Vagina (tissue), 2 donors: ENCODE results near the gene MT1E. TPM values are rescaled to one million over a fixed set of nuclear protein-coding genes. Genes with fewer than 3 reads are reported as not detected.
A peak's percentile ranks its signal among the peaks of the same experiment; 100 is the strongest.

ENCODE experiments used
- DNase-seq, 2 donors: peaks; one replicate each; pipeline ENCODE4 v3.0.0-alpha.2; 2017; ENCODE audit errors: extremely low spot score in 2 of 2
- H3K27ac ChIP-seq: fragments of 200-600 bp; sonication (generic); one replicate; pipeline ENCODE4 v1.5.1; 2019
- H3K27me3 ChIP-seq: fragments of 200-600 bp; sonication (generic); one replicate; pipeline ENCODE4 v1.5.1; 2019
- H3K36me3 ChIP-seq, 2 donors: fragments of 200-600 bp; sonication (generic); one replicate each; pipeline ENCODE4 v1.5.1; 2017 to 2019
- H3K4me1 ChIP-seq: fragments of 200-600 bp; sonication (generic); one replicate; pipeline ENCODE4 v1.5.1; 2019
- H3K4me3 ChIP-seq, 2 donors: fragments of 200-600 bp; sonication (generic); 1 replicate in 1 of 2; 2 replicates in 1 of 2; pipeline ENCODE4 v1.5.1; 2016 to 2019
- H3K9me3 ChIP-seq: fragments of 200-600 bp; sonication (generic); one replicate; pipeline ENCODE4 v1.5.1; 2019
- POLR2A ChIP-seq, 2 donors: fragments of 450-650 bp; IDR thresholded peaks; one replicate each; pipeline ENCODE4 v1.6.1; 2017; ENCODE audit warnings: antibody characterized with exemption in 2 of 2, mild to moderate bottlenecking in 2 of 2, moderate library complexity in 2 of 2
- POLR2AphosphoS5 ChIP-seq, 2 donors: sonication (generic); formaldehyde crosslinking; IDR thresholded peaks; one replicate each; pipeline ENCODE4 v1.9.0; 2017; ENCODE audit warnings: antibody characterized with exemption in 2 of 2, mild to moderate bottlenecking in 2 of 2, low read depth in 1 of 2; ENCODE audit not compliant: insufficient read depth in 1 of 2
- intact Hi-C: fragments of 100-400 bp; cut with DNase I; formaldehyde crosslinking; loops from one replicate; pipeline ENCODE4 v1.15.1; 2023
- total RNA-seq: library from RNA; depleted of rRNA; stranded (reverse); fragments of >200 nt; gene quantifications from one replicate; pipeline ENCODE4 v1.2.3, GENCODE V29; 2016
- TF ChIP-seq, protein P1 (sequence below), 3 experiments: fragments of 450-650 bp in 2 of 3; fragments of 200-600 bp in 1 of 3; sonication (generic) in 1 of 3; IDR thresholded peaks; one replicate each; pipeline ENCODE4 v1.5.1; 2017 to 2019; ENCODE audit warnings: antibody characterized with exemption in 3 of 3, mild to moderate bottlenecking in 2 of 3, moderate library complexity in 2 of 3

MT1E gene
- total RNA-seq, 1 donor from 2014 or later: 564 TPM

DNA sequence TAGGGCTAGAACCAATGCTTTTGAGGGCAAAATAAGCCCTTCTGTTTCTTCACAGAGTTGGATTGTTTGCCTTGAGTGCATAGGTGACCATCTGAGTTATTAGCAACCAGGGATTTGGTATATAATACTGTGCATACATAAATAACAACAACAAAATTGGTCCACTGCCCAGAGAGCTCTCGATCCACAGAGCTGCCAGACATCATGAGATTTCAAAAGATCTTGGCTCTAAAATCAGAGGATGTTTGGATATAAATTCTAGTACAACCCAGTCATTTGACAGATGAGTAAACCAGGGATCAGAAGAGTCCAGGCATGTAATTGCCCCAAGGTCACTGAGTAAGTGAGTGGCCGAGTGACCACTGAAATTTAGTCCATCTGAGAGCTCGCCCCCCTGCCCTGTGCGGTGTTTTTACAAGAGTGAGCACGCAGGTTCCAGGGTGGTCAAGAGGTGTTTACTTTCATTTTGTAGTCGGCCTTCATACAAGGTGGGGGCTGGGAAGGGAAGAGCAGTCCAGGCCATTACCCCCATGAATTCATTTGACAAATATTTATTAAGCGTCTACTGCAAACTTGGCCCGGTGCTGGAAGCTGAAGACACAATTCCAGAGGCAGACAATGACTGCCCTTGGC lies 19.0 kb upstream of the MT1E start:
- Histone ChIP-seq H3K36me3 (no peaks in the 10 kb centered on the region), H3K4me1 (peaks cover 49% of the 10 kb centered on the region)
- intact Hi-C loops: loop anchor here (2.0 kb wide), 1 partner anchor 76 kb away; the partner anchor contains the start of gene MT1X

DNA sequence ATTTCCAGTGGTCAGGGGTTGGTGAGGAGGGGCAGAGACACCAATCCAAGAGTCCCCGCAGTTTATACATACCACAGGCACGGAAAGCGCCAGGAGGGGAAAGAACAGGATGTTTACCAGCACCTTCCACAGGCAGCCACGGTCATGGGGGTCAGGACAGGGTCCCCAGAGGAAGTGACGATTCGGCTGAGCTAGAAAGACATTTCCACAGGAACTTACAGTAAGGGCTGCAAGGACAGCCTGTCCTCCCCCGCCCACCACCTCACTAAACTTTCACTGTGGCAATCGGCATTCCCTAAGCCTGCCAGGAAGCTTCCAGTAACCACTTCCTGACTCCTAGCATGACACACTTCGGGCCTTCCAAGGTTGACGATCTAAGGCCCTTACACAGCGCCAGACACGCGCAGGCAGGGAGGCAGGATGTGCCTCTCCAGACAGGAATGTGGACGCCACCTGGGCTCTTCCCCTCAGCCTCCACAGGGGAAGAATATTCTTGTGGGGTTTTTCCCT lies 18.4 kb upstream of the MT1E start:
- Histone ChIP-seq H3K9me3 (no peaks in the 10 kb centered on the region), H3K27ac (peak overlapping the region; percentile 83), H3K27me3 (no peaks in the 10 kb centered on the region), H3K4me3 (peak overlapping the region; percentile 63 to 67), H3K4me1 (peaks cover 51% of the 10 kb centered on the region), H3K36me3 (no peaks in the 10 kb centered on the region)
- intact Hi-C loops: loop anchor here (2.0 kb wide), 1 partner anchor 76 kb away; the partner anchor contains the start of gene MT1X
- DNase-seq: peak in 1 of 2 donors; percentile 99
- TF ChIP-seq POLR2AphosphoS5 (IDR thresholded peaks at IDR 0.05; ENCODE audit: insufficient read depth in 1 of 2, low read depth in 1 of 2) (peak; percentile 85 to 90), POLR2A (IDR thresholded peaks at IDR 0.05) (peak in 1 of 2 donors; percentile 4)
- TF ChIP-seq, protein P1, sequence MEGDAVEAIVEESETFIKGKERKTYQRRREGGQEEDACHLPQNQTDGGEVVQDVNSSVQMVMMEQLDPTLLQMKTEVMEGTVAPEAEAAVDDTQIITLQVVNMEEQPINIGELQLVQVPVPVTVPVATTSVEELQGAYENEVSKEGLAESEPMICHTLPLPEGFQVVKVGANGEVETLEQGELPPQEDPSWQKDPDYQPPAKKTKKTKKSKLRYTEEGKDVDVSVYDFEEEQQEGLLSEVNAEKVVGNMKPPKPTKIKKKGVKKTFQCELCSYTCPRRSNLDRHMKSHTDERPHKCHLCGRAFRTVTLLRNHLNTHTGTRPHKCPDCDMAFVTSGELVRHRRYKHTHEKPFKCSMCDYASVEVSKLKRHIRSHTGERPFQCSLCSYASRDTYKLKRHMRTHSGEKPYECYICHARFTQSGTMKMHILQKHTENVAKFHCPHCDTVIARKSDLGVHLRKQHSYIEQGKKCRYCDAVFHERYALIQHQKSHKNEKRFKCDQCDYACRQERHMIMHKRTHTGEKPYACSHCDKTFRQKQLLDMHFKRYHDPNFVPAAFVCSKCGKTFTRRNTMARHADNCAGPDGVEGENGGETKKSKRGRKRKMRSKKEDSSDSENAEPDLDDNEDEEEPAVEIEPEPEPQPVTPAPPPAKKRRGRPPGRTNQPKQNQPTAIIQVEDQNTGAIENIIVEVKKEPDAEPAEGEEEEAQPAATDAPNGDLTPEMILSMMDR (IDR thresholded peaks at IDR 0.05): no peak

More for the DNA sequence above, 19.0 kb upstream of the MT1E start:
- Histone ChIP-seq H3K27me3 (no peaks in the 10 kb centered on the region), H3K9me3 (no peaks in the 10 kb centered on the region), H3K27ac (peak overlapping the region; percentile 83), H3K4me3 (peak overlapping the region; percentile 25 to 67)
- DNase-seq: peak in 1 of 2 donors; percentile 97
- no peak for TF ChIP-seq POLR2A (IDR thresholded peaks at IDR 0.05)
- TF ChIP-seq POLR2AphosphoS5 (IDR thresholded peaks at IDR 0.05; ENCODE audit: insufficient read depth in 1 of 2, low read depth in 1 of 2): peak in 1 of 2 donors; percentile 77
- TF ChIP-seq, protein P1 (IDR thresholded peaks at IDR 0.05): no peak

DNA sequence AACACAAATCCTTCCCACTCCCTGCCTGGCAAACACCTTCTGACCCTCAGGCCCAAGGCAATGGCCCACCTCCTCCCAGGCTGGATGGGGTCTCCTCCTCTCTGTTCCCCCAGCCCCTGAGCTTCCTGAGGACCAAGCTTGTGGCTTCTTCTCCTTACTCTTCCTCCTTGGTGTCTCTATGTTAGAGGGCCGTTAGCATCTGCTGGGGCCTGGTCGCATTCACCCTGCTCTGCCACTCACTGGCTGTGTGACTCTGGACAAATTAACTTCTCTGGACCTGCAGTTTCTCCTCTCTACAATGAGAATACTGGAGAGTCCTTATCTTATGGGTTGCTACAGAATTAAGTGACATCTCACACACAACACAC lies 17.9 kb upstream of the MT1E start:
- H3K36me3 ChIP-seq: no peaks in the 10 kb centered on the region
- no peaks in the 10 kb centered on the region for H3K9me3 ChIP-seq
- H3K4me1 ChIP-seq: peaks cover 51% of the 10 kb centered on the region
- DNase-seq: no peak
- peak overlapping the region; percentile 63 to 67 for H3K4me3 ChIP-seq
- peak overlapping the region; percentile 83 for H3K27ac ChIP-seq
- TF ChIP-seq POLR2A (IDR thresholded peaks at IDR 0.05): no peak
- intact Hi-C loops: loop anchor here (2.0 kb wide), 2 partner anchors 25 to 75 kb away; partner anchors contain the start of genes MT1M and MT1X
- H3K27me3 ChIP-seq: no peaks in the 10 kb centered on the region

DNA sequence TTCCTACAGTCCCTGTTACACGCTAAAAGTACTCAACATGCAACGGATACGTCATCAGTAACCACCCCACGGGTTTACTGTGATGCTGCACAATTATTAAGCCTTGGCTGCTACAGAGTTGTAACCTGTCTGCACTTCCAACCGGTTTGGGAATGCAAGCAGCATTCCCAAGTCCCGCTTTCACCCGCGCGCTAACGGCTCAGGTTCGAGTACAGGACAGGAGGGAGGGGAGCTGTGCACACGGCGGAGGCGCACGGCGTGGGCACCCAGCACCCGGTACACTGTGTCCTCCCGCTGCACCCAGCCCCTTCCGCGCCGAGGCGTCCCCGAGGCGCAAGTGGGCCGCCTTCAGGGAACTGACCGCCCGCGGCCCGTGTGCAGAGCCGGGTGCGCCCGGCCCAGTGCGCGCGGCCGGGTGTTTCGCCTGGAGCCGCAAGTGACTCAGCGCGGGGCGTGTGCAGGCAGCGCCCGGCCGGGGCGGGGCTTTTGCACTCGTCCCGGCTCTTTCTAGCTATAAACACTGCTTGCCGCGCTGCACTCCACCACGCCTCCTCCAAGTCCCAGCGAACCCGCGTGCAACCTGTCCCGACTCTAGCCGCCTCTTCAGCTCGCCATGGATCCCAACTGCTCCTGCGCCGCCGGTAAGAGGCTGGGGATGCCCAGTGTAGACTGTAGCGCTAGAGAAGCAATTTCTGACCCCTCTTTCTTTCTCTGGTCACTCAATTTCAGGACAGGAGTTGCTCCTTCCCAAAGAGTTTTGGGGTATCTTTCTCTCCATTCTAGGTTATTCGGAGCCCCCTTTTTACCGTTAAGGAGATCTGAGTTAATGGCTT lies 17.3 kb upstream of the MT1E start, which contains the start of gene MT2A:
MT2A (plus strand) TSS at position 542 of the 833 bp plus-strand sequence; CDS start at position 614, 72 bp downstream.
- Histone ChIP-seq H3K27ac (peak within 1 kb of the TSS; percentile 83), H3K27me3 (no peaks in the 10 kb centered on the region), H3K36me3 (no peaks in the 10 kb centered on the region), H3K4me1 (peaks cover 51% of the 10 kb centered on the region), H3K4me3 (peak within 1 kb of the TSS; percentile 63 to 67), H3K9me3 (no peaks in the 10 kb centered on the region)
- TF ChIP-seq, protein P1 (IDR thresholded peaks at IDR 0.05): no peak
- TF ChIP-seq POLR2A (IDR thresholded peaks at IDR 0.05): peak in 1 of 2 donors; percentile 91
- peak; percentile 76 to 96 for TF ChIP-seq POLR2AphosphoS5 (IDR thresholded peaks at IDR 0.05; ENCODE audit: insufficient read depth in 1 of 2, low read depth in 1 of 2)
- DNase-seq: peak in 1 of 2 donors; percentile 97
- intact Hi-C loops: loop anchor here (2.0 kb wide), 1 partner anchor 25 kb away; the partner anchor contains the start of gene MT1M

DNA sequence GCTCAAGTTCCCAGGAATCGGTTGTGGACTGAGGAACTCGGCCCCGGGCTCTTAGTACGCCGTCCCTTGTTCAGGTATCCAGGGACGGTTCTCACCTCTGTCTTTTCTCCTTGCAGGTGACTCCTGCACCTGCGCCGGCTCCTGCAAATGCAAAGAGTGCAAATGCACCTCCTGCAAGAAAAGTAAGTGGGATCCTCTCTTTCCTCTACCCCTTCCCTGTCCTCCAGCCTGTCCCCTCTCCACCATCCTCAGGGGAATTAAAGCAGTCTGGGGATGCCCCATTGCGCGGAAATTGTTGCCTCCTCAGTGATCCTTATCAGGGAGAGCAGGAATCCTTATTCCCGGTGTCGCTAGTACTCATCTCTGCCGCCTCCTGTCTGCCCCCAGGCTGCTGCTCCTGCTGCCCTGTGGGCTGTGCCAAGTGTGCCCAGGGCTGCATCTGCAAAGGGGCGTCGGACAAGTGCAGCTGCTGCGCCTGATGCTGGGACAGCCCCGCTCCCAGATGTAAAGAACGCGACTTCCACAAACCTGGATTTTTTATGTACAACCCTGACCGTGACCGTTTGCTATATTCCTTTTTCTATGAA lies 16.6 kb upstream of the MT1E start:
- H3K36me3 ChIP-seq: no peaks in the 10 kb centered on the region
- no peaks in the 10 kb centered on the region for H3K9me3 ChIP-seq
- H3K27ac ChIP-seq: peak overlapping the region; percentile 83
- H3K27me3 ChIP-seq: no peaks in the 10 kb centered on the region
- DNase-seq: no peak
- TF ChIP-seq, protein P1 (IDR thresholded peaks at IDR 0.05): no peak
- TF ChIP-seq POLR2A (IDR thresholded peaks at IDR 0.05) (no peak), POLR2AphosphoS5 (IDR thresholded peaks at IDR 0.05; ENCODE audit: insufficient read depth in 1 of 2, low read depth in 1 of 2) (no peak)
- H3K4me3 ChIP-seq: peak overlapping the region; percentile 63 to 67
- intact Hi-C loops: loop anchor here (2.0 kb wide), 1 partner anchor 24 kb away; the partner anchor contains the start of gene MT1M
- H3K4me1 ChIP-seq: peaks cover 51% of the 10 kb centered on the region
